ENCODE data around the gene TSPAN11.

- TF ChIP-seq CSDC2 (CRISPR knock-in tag; IDR thresholded peaks at IDR 0.05): no peak
- TF ChIP-seq CSRNP3 (CRISPR knock-in tag; IDR thresholded peaks at IDR 0.05): no peak
- TF ChIP-seq PATZ1 (CRISPR knock-in tag; IDR thresholded peaks at IDR 0.05; ENCODE audit: borderline replicate concordance): no peak
- TF ChIP-seq CREB5 (CRISPR knock-in tag; IDR thresholded peaks at IDR 0.05; ENCODE audit: low read depth): no peak
- no peak for TF ChIP-seq TCF4 (CRISPR knock-in tag; IDR thresholded peaks at IDR 0.05; ENCODE audit: borderline replicate concordance)
- no peak for TF ChIP-seq GLIS3 (CRISPR knock-in tag; IDR thresholded peaks at IDR 0.05)
These were observed 2.1 kb downstream of the TSPAN11 start for GRCh38 chr12:30928356-30929244.

Measured in SK-N-SH treated with all-trans-retinoic acid at 6 μM for 48 hours (cell line).